Endothelial cell of umbilical vein (primary cell): Measurements from ENCODE around the gene ULK4. TPM values are rescaled to one million over a fixed set of nuclear protein-coding genes. Genes with fewer than 3 reads are reported as not detected.
"Not testable (repeated sequence)": the region's sequence is repeated elsewhere in the genome, so short reads cannot be mapped to it uniquely, and the experiment has no call there.

Source experiments
- BruUV-seq: library from RNA; stranded (reverse); fragments of 400-500 nt; replicated peaks from 2 replicates; lab custom pipeline; 2021; lab: Mats Ljungman, UMichigan
- CTCF ChIA-PET: fragments of 300-600, 350-600 bp; sonication (Branson Sonifier 250); formaldehyde crosslinking; loops from one replicate; lab custom pipeline; 2021; ENCODE audit warnings: antibody characterized with exemption, inconsistent platforms; lab: Charles Lee
- POLR2A ChIA-PET: fragments of 300-600, 350-600 bp; sonication (Branson Sonifier 250); formaldehyde crosslinking; loops from one replicate; lab custom pipeline; 2021; ENCODE audit warnings: antibody characterized with exemption, inconsistent platforms; lab: Charles Lee
- DNase-seq: peaks from one replicate; pipeline ENCODE4 v3.0.0-alpha.2; 2011; ENCODE audit warnings: low read depth, low spot score
- FAIRE-seq: peaks from 2 replicates; lab custom pipeline; 2011; peaks lifted over from hg19 to GRCh38; lab: Jason Lieb, UNC
- H2AFZ ChIP-seq: 2 replicates; pipeline ENCODE4 v1.6.0; 2012; ENCODE audit warnings: low read depth, low read length, control low read depth, inconsistent platforms
- H3K27ac ChIP-seq: 2 replicates; pipeline ENCODE4 v1.5.1; 2011; ENCODE audit warnings: low read depth, mild to moderate bottlenecking, control low read depth, low read length, moderate library complexity; ENCODE audit not compliant: insufficient read depth
- H3K27me3 ChIP-seq, 2 experiments: 2 replicates each; pipeline versions ENCODE4 v1.6.0 to v1.6.1; 2011; ENCODE audit warnings: low read length in 2 of 2, mixed read lengths in 1 of 2; ENCODE audit not compliant: control insufficient read depth in 2 of 2, insufficient read depth in 2 of 2
- H3K36me3 ChIP-seq, 2 experiments: 2 replicates in 1 of 2; 3 replicates in 1 of 2; pipeline ENCODE4 v1.5.1; 2011; ENCODE audit warnings: low read length in 2 of 2, mild to moderate bottlenecking in 1 of 2, moderate library complexity in 1 of 2; ENCODE audit not compliant: control insufficient read depth in 2 of 2, insufficient read depth in 2 of 2; ENCODE audit errors: extremely low read depth in 1 of 2
- H3K4me1 ChIP-seq: 3 replicates; pipeline ENCODE4 v1.5.1; 2011; ENCODE audit warnings: mild to moderate bottlenecking, low read length; ENCODE audit not compliant: control insufficient read depth, insufficient read depth; ENCODE audit errors: extremely low read depth
- H3K4me2 ChIP-seq: 2 replicates; pipeline ENCODE4 v1.6.1; 2011; ENCODE audit warnings: low read length, control low read depth, mixed read lengths; ENCODE audit not compliant: insufficient read depth
- H3K4me3 ChIP-seq, 3 experiments: fragments of 200-600 bp in 1 of 3; sonication (generic), shearing (Covaris generic) in 1 of 3; replicated peaks in 1 of 3; 2 replicates each; pipeline ENCODE4 v1.5.1; 2011 to 2016; ENCODE audit warnings: control low read depth in 3 of 3, low read length in 3 of 3, mild to moderate bottlenecking in 2 of 3, inconsistent platforms in 1 of 3, low read depth in 1 of 3, moderate library complexity in 1 of 3; ENCODE audit not compliant: insufficient read depth in 1 of 3
- H3K79me2 ChIP-seq: 2 replicates; pipeline ENCODE4 v1.6.0; 2012; ENCODE audit warnings: low read length, inconsistent platforms; ENCODE audit not compliant: control insufficient read depth, insufficient read depth
- H3K9ac ChIP-seq: replicated peaks from 2 replicates; pipeline ENCODE3; 2011; ENCODE audit warnings: low read length, control low read depth; ENCODE audit not compliant: insufficient read depth; ENCODE audit errors: extremely low read depth
- H3K9me1 ChIP-seq: replicated peaks from 3 replicates; pipeline ENCODE4 v1.6.0; 2011; ENCODE audit warnings: mild to moderate bottlenecking, low read length; ENCODE audit not compliant: control insufficient read depth, insufficient read depth; ENCODE audit errors: extremely low read depth
- H3K9me3 ChIP-seq: replicated peaks from 2 replicates; pipeline ENCODE4 v1.5.1; 2012; ENCODE audit warnings: low read length, inconsistent platforms; ENCODE audit not compliant: control insufficient read depth, insufficient read depth
- H4K20me1 ChIP-seq: replicated peaks from 2 replicates; pipeline ENCODE3; 2011; ENCODE audit warnings: mild to moderate bottlenecking, low read length; ENCODE audit not compliant: control insufficient read depth, insufficient read depth; ENCODE audit errors: extremely low read depth
- EZH2 ChIP-seq: IDR thresholded peaks from 2 replicates; pipeline ENCODE4 v1.6.1; 2012; ENCODE audit warnings: borderline replicate concordance, low read depth, mild to moderate bottlenecking, moderate library complexity, low read length, inconsistent platforms; ENCODE audit not compliant: severe bottlenecking
- FOS ChIP-seq: IDR thresholded peaks from 2 replicates; pipeline ENCODE4 v1.6.1; 2011; ENCODE audit warnings: mild to moderate bottlenecking, low read length, moderate library complexity, borderline replicate concordance; ENCODE audit not compliant: insufficient read depth
- GATA2 ChIP-seq: IDR thresholded peaks from 2 replicates; pipeline ENCODE4 v1.7.0; 2011; ENCODE audit warnings: low read depth, mild to moderate bottlenecking, moderate library complexity, mixed read lengths, low read length; ENCODE audit not compliant: insufficient read length, insufficient read depth
- JUN ChIP-seq: IDR thresholded peaks from 2 replicates; pipeline ENCODE4 v1.6.1; 2011; ENCODE audit warnings: borderline replicate concordance, low read depth; ENCODE audit not compliant: insufficient read length, insufficient read depth
- MYC ChIP-seq: IDR thresholded peaks from one replicate; pipeline ENCODE4 v1.6.1; 2011; ENCODE audit warnings: mild to moderate bottlenecking, low read depth, low read length
- POLR2A ChIP-seq: IDR thresholded peaks from 2 replicates; pipeline ENCODE4 v1.6.1; 2012; ENCODE audit warnings: low read depth, mild to moderate bottlenecking, control low read depth, low read length
- POLR2AphosphoS5 ChIP-seq: IDR thresholded peaks from 2 replicates; pipeline ENCODE4 v1.6.1; 2012; ENCODE audit warnings: low read depth, mild to moderate bottlenecking, control low read depth, low read length, moderate library complexity; ENCODE audit not compliant: insufficient read depth
- dilution Hi-C: fragments of 300-500 bp; cut with MboI; formaldehyde crosslinking; loops from one replicate; pipeline ENCODE4 v1.15.0; 2019; ENCODE audit warnings: low sequenced_read_pairs; ENCODE audit not compliant: extremely low pct_ligation_motif_present
- intact Hi-C: fragments of 100-400 bp; cut with micrococcal nuclease; formaldehyde crosslinking; loops from one replicate; pipeline ENCODE4 v1.10.0; 2022
- polyA plus RNA-seq, 4 experiments: library from polyadenylated mRNA; depleted of rRNA in 3 of 4; stranded (reverse) in 3 of 4; unstranded in 1 of 4; fragments of >200 nt; gene quantifications; 2 replicates each; pipeline versions ENCODE4 v1.2.1 to v1.2.3, GENCODE V29; 2011 to 2012; ENCODE audit warnings: missing spikeins in 1 of 4
- total RNA-seq: library from RNA; stranded (reverse); gene quantifications from 2 replicates; pipeline ENCODE4 v1.2.3, GENCODE V29; 2021
- TF ChIP-seq, protein P1 (sequence below), 2 donors: IDR thresholded peaks; 1 replicate in 1 of 2; 2 replicates in 1 of 2; pipeline ENCODE4 v1.5.1; 2011; ENCODE audit warnings: low read length in 2 of 2, mild to moderate bottlenecking in 2 of 2, moderate library complexity in 2 of 2, control low read depth in 1 of 2, inconsistent platforms in 1 of 2, low read depth in 1 of 2; ENCODE audit not compliant: insufficient read depth in 1 of 2; ENCODE audit errors: extremely low read depth in 1 of 2
- TF ChIP-seq, protein P2 (sequence below): IDR thresholded peaks from 2 replicates; pipeline ENCODE4 v1.6.1; 2011; ENCODE audit not compliant: insufficient read depth, insufficient read length

Gene ULK4
- total and polyA plus RNA-seq, 2 donors (not counting 3 experiments of a cell fraction or from before 2014, with no cell fraction given), result 3.3 to 16.0 TPM

DNA sequence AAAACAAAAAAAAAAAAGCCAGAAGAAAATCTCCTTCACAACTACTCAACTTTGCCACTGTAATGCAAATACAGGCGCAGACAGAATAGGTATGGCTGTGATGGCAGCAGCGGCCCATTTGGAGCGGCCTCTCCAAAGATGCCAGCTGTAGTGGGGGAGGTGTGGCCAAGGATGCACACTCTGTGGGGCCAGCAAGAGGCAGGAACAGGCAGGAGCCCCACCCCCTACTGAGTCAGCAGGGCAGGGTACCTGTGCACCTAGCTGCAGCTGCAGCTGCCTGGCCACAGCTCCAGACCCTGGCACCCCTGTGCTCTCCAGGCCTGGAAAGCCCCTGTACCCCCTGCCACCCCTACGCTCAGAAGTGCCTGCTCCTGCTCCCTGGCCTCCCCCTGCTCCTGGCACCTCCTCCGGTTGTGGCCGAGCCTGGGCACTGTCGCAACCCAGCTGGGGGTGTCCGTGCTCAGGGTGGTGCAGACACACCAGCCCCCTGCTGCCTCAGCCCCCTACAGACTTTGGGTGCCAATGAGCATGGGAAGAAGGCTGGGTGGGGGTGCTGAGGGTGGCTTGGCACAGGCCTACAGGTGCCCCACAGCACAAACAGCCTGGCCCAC, 312.7 kb downstream of the ULK4 start:
- no peaks in the 10 kb centered on the region for H3K79me2 ChIP-seq
- POLR2A ChIA-PET, result no interaction called here
- no peak for DNase-seq
- TF ChIP-seq, protein P1, sequence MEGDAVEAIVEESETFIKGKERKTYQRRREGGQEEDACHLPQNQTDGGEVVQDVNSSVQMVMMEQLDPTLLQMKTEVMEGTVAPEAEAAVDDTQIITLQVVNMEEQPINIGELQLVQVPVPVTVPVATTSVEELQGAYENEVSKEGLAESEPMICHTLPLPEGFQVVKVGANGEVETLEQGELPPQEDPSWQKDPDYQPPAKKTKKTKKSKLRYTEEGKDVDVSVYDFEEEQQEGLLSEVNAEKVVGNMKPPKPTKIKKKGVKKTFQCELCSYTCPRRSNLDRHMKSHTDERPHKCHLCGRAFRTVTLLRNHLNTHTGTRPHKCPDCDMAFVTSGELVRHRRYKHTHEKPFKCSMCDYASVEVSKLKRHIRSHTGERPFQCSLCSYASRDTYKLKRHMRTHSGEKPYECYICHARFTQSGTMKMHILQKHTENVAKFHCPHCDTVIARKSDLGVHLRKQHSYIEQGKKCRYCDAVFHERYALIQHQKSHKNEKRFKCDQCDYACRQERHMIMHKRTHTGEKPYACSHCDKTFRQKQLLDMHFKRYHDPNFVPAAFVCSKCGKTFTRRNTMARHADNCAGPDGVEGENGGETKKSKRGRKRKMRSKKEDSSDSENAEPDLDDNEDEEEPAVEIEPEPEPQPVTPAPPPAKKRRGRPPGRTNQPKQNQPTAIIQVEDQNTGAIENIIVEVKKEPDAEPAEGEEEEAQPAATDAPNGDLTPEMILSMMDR (IDR thresholded peaks at IDR 0.05; ENCODE audit: extremely low read depth in 1 of 2, insufficient read depth in 1 of 2, low read depth in 1 of 2, low read length in 2 of 2), result no peak
- TF ChIP-seq, protein P2, sequence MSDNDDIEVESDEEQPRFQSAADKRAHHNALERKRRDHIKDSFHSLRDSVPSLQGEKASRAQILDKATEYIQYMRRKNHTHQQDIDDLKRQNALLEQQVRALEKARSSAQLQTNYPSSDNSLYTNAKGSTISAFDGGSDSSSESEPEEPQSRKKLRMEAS, result no peak
- TF ChIP-seq FOS, result no peak
- TF ChIP-seq EZH2, result no peak
- TF ChIP-seq GATA2, result no peak
- TF ChIP-seq POLR2A, result no peak
- TF ChIP-seq POLR2AphosphoS5, result no peak
- TF ChIP-seq JUN, result no peak
- no peak for TF ChIP-seq MYC
- intact Hi-C loops, result no loop called here
- H2AFZ ChIP-seq, result no peak overlapping the region
- H3K27me3 ChIP-seq, result no peaks in the 10 kb centered on the region
- no peak for FAIRE-seq
- H3K4me3 ChIP-seq, result no peak overlapping the region
- H3K9ac ChIP-seq, result no peak overlapping the region
- dilution Hi-C loops, result no loop called here
- no peak overlapping the region for H3K27ac ChIP-seq
- H3K9me3 ChIP-seq, result no peaks in the 10 kb centered on the region
- no peaks in the 10 kb centered on the region for H4K20me1 ChIP-seq
- CTCF ChIA-PET, result interaction anchor here (0.9 kb wide), 1 partner anchor 18 kb away, joined by 3 read pairs; no protein-coding TSS in a partner anchor
- no TSS peak for BruUV-seq
- H3K4me2 ChIP-seq, result no peak overlapping the region
- no peaks in the 10 kb centered on the region for H3K36me3 ChIP-seq
- no peaks in the 10 kb centered on the region for H3K9me1 ChIP-seq
- H3K4me1 ChIP-seq, result no peaks in the 10 kb centered on the region

DNA sequence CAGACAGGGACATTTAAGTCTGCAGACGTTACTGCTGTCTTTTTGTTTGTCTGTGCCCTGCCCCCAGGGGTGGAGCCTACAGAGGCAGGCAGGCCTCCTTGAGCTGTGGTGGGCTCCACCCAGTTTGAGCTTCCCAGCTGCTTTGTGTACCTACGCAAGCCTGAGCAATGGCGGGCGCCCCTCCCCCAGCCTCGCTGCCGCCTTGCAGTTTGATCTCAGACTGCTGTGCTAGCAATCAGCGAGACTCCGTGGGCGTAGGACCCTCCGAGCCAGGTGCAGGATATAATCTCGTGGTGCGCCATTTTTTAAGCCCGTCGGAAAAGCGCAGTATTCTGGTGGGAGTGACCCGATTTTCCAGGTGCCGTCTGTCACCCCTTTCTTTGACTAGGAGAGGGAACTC, 314.2 kb downstream of the ULK4 start:
- H3K9me1 ChIP-seq, CTCF ChIA-PET, POLR2A ChIA-PET, H3K27me3 ChIP-seq, intact Hi-C loops, H3K4me2 ChIP-seq, H3K9me3 ChIP-seq, H3K36me3 ChIP-seq, H3K4me3 ChIP-seq, H4K20me1 ChIP-seq, H2AFZ ChIP-seq, BruUV-seq, dilution Hi-C loops, H3K79me2 ChIP-seq, H3K4me1 ChIP-seq, H3K9ac ChIP-seq, DNase-seq, H3K27ac ChIP-seq, FAIRE-seq: not testable (repeated sequence)
